SK-N-SH (cell line): Measurements from ENCODE around the gene HSPA4. TPM values are rescaled to one million over a fixed set of nuclear protein-coding genes. Genes with fewer than 3 reads are reported as not detected.

Source experiments
- CTCF ChIA-PET: fragments of 300-600, 350-600 bp; formaldehyde crosslinking; extraction: SDS; loops from one replicate; lab custom pipeline; 2021; lab: Yijun Ruan, JAX
- POLR2A ChIA-PET: fragments of 350-600 bp; sonication (Branson Sonifier 250); formaldehyde crosslinking; extraction: SDS; loops from one replicate; lab custom pipeline; 2020; ENCODE audit warnings: antibody characterized with exemption, inconsistent platforms; lab: Yijun Ruan, JAX
- DNase-seq: peaks from one replicate; pipeline ENCODE4 v3.0.0; 2012
- H2AFZ ChIP-seq: fragments of 200-600 bp; sonication (generic); 2 replicates; pipeline ENCODE4 v1.8.1; 2016; ENCODE audit warnings: antibody characterized with exemption, mild to moderate bottlenecking, low read depth
- H3F3A ChIP-seq: fragments of 200-600 bp; sonication (generic); replicated peaks from 2 replicates; pipeline ENCODE3; 2016; ENCODE audit warnings: antibody characterized with exemption, mild to moderate bottlenecking; ENCODE audit not compliant: insufficient read depth
- H3K27ac ChIP-seq, 2 experiments: fragments of 200-500 bp in 1 of 2; fragments of 200-600 bp in 1 of 2; sonication (Bioruptor generic) in 1 of 2; sonication (generic), shearing (Covaris generic) in 1 of 2; 2 replicates each; pipeline versions ENCODE4 v1.5.1 to v1.6.1; 2014 to 2016; ENCODE audit warnings: low read depth in 2 of 2, inconsistent platforms in 1 of 2, low read length in 1 of 2, mild to moderate bottlenecking in 1 of 2, mixed read lengths in 1 of 2
- H3K27me3 ChIP-seq: fragments of 200-600 bp; sonication (generic), shearing (Covaris generic); 2 replicates; pipeline ENCODE4 v1.6.1; 2016; ENCODE audit warnings: mixed run types; ENCODE audit not compliant: insufficient read depth
- H3K36me3 ChIP-seq, 2 experiments: fragments of 200-500 bp in 1 of 2; fragments of 200-600 bp in 1 of 2; sonication (Bioruptor generic) in 1 of 2; sonication (generic) in 1 of 2; replicated peaks in 1 of 2; 2 replicates each; pipeline versions ENCODE3 to v1.5.1; 2014 to 2016; ENCODE audit warnings: low read length in 1 of 2, mild to moderate bottlenecking in 1 of 2; ENCODE audit not compliant: insufficient read depth in 2 of 2, control insufficient read depth in 1 of 2
- H3K4me1 ChIP-seq, 2 experiments: fragments of 200-500 bp in 1 of 2; fragments of 200-600 bp in 1 of 2; sonication (Bioruptor generic) in 1 of 2; sonication (generic), shearing (Covaris generic) in 1 of 2; 2 replicates each; pipeline versions ENCODE4 v1.5.1 to v1.6.1; 2014 to 2016; ENCODE audit warnings: low read depth in 1 of 2, low read length in 1 of 2, mixed run types in 1 of 2; ENCODE audit not compliant: insufficient read depth in 2 of 2, control insufficient read depth in 1 of 2
- H3K4me2 ChIP-seq: fragments of 200-600 bp; sonication (generic), shearing (Covaris generic); 2 replicates; pipeline ENCODE4 v1.6.1; 2017; ENCODE audit warnings: mixed run types
- H3K4me3 ChIP-seq, 2 experiments: fragments of 200-500 bp in 1 of 2; fragments of 200-600 bp in 1 of 2; sonication (Bioruptor generic) in 1 of 2; sonication (generic), shearing (Covaris generic) in 1 of 2; 2 replicates each; pipeline versions ENCODE4 v1.5.1 to v1.8.1; 2014 to 2016; ENCODE audit warnings: low read depth in 2 of 2, inconsistent platforms in 1 of 2, low read length in 1 of 2, mild to moderate bottlenecking in 1 of 2, mixed read lengths in 1 of 2, moderate library complexity in 1 of 2
- H3K79me2 ChIP-seq: fragments of 200-600 bp; sonication (generic); 2 replicates; pipeline ENCODE4 v1.8.1; 2017; ENCODE audit warnings: mild to moderate bottlenecking; ENCODE audit not compliant: insufficient read depth
- H3K9ac ChIP-seq: fragments of 200-600 bp; sonication (generic); 2 replicates; pipeline ENCODE4 v1.6.1; 2017; ENCODE audit warnings: mixed run types
- H3K9me2 ChIP-seq: fragments of 200-600 bp; sonication (generic); 2 replicates; pipeline ENCODE4 v1.6.1; 2017; ENCODE audit warnings: mixed run types
- H3K9me3 ChIP-seq: fragments of 200-600 bp; sonication (generic); 2 replicates; pipeline ENCODE4 v1.6.1; 2017; ENCODE audit warnings: mixed run types, mild to moderate bottlenecking, moderate library complexity
- H4K20me1 ChIP-seq: fragments of 200-600 bp; sonication (generic); 2 replicates; pipeline ENCODE4 v1.6.1; 2017; ENCODE audit warnings: mild to moderate bottlenecking, mixed run types; ENCODE audit not compliant: insufficient read depth
- CHD2 ChIP-seq: fragments of 150-350 bp; IDR thresholded peaks from 2 replicates; pipeline ENCODE4 v1.6.1; 2018; ENCODE audit warnings: low read length; ENCODE audit not compliant: partially characterized antibody
- ELF1 ChIP-seq: IDR thresholded peaks from 2 replicates; pipeline ENCODE4 v1.4.0; 2012
- EP300 ChIP-seq, 2 experiments: IDR thresholded peaks; 2 replicates each; pipeline versions ENCODE4 v1.4.0 to v1.6.1; 2012; ENCODE audit warnings: borderline replicate concordance in 1 of 2, low read depth in 1 of 2, low read length in 1 of 2
- EZH2phosphoT487 ChIP-seq: fragments of 200-600 bp; sonication (generic); IDR thresholded peaks from 2 replicates; pipeline ENCODE4 v1.6.1; 2017; ENCODE audit warnings: low read depth, mixed run types, mild to moderate bottlenecking, antibody characterized with exemption, moderate library complexity, borderline replicate concordance
- FOSL2 ChIP-seq: IDR thresholded peaks from 2 replicates; pipeline ENCODE4 v1.4.0; 2012; ENCODE audit warnings: low read depth, mild to moderate bottlenecking, moderate library complexity, borderline replicate concordance
- FOXJ3 ChIP-seq: sonication (generic); formaldehyde crosslinking; IDR thresholded peaks from 2 replicates; pipeline ENCODE4 v1.5.1; 2020; ENCODE audit warnings: mild to moderate bottlenecking, missing genetic modification reagents
- FOXM1 ChIP-seq: IDR thresholded peaks from 2 replicates; pipeline ENCODE4 v1.4.0; 2012; ENCODE audit warnings: low read depth, mild to moderate bottlenecking
- GABPA ChIP-seq: IDR thresholded peaks from 2 replicates; pipeline ENCODE4 v1.4.0; 2012; ENCODE audit warnings: low read depth, mild to moderate bottlenecking
- GATA2 ChIP-seq: sonication (generic); formaldehyde crosslinking; IDR thresholded peaks from 2 replicates; pipeline ENCODE4 v1.5.0; 2020; ENCODE audit warnings: mild to moderate bottlenecking, missing genetic modification reagents
- JUND ChIP-seq: IDR thresholded peaks from 2 replicates; pipeline ENCODE4 v1.4.0; 2012
- MEF2A ChIP-seq: IDR thresholded peaks from 2 replicates; pipeline ENCODE4 v1.4.0; 2012; ENCODE audit warnings: low read depth, borderline replicate concordance
- MXI1 ChIP-seq: IDR thresholded peaks from 2 replicates; pipeline ENCODE4 v1.6.1; 2012; ENCODE audit warnings: mild to moderate bottlenecking, low read depth, low read length, improper control_type of control experiment
- NFIC ChIP-seq: IDR thresholded peaks from 2 replicates; pipeline ENCODE4 v1.4.0; 2012; ENCODE audit warnings: borderline replicate concordance
- NRF1 ChIP-seq: IDR thresholded peaks from 2 replicates; pipeline ENCODE4 v1.6.1; 2012; ENCODE audit warnings: low read depth, mild to moderate bottlenecking, low read length
- POLR2AphosphoS5 ChIP-seq: IDR thresholded peaks from 2 replicates; pipeline ENCODE4 v1.6.1; 2012; ENCODE audit warnings: low read depth, low read length
- RAD21 ChIP-seq: IDR thresholded peaks from 2 replicates; pipeline ENCODE4 v1.6.1; 2012; ENCODE audit warnings: mild to moderate bottlenecking, low read length
- RCOR1 ChIP-seq: fragments of 150-350 bp; IDR thresholded peaks from 2 replicates; pipeline ENCODE4 v1.6.1; 2017; ENCODE audit warnings: antibody characterized with exemption, low read length
- RFX5 ChIP-seq: IDR thresholded peaks from 2 replicates; pipeline ENCODE4 v1.6.1; 2012; ENCODE audit warnings: mild to moderate bottlenecking, improper control_type of control experiment, low read length
- RXRA ChIP-seq: IDR thresholded peaks from 2 replicates; pipeline ENCODE4 v1.4.0; 2012; ENCODE audit warnings: low read depth, mild to moderate bottlenecking, borderline replicate concordance
- SIN3A ChIP-seq: IDR thresholded peaks from 2 replicates; pipeline ENCODE4 v1.6.1; 2012; ENCODE audit warnings: low read depth, mild to moderate bottlenecking, low read length, moderate library complexity, borderline replicate concordance
- TCF12 ChIP-seq: IDR thresholded peaks from 2 replicates; pipeline ENCODE4 v1.4.0; 2012
- YY1 ChIP-seq: IDR thresholded peaks from 2 replicates; pipeline ENCODE4 v1.4.0; 2012; ENCODE audit warnings: low read depth, mild to moderate bottlenecking
- WGBS: methylation state at CpG from one replicate; pipeline ENCODE4 v1.1.6; 2017; ENCODE audit warnings: low lambda C conversion rate; 5-methylcytosine and 5-hydroxymethylcytosine counted together
- polyA plus RNA-seq, 3 experiments: library from polyadenylated mRNA; depleted of rRNA; stranded (reverse); fragments of >200 nt; gene quantifications; 2 replicates each; pipeline ENCODE4 v1.2.3, GENCODE V29; 2012
- TF ChIP-seq, protein P1 (sequence below): IDR thresholded peaks from 2 replicates; pipeline ENCODE4 v1.4.0; 2012; ENCODE audit warnings: low read depth, borderline replicate concordance
- TF ChIP-seq, protein P2 (sequence below): fragments of 150-350 bp; IDR thresholded peaks from 2 replicates; pipeline ENCODE4 v1.6.1; 2017; ENCODE audit warnings: antibody characterized with exemption, low read length, low read depth, borderline replicate concordance
- TF ChIP-seq, protein P3 (sequence below): fragments of 150-350 bp; IDR thresholded peaks from 2 replicates; pipeline ENCODE4 v1.6.1; 2016; ENCODE audit warnings: mild to moderate bottlenecking, low read depth, low read length
- TF ChIP-seq, protein P4 (sequence below): IDR thresholded peaks from 2 replicates; pipeline ENCODE4 v1.4.0; 2012; ENCODE audit warnings: low read depth
- TF ChIP-seq, protein P5 (sequence below): IDR thresholded peaks from 2 replicates; pipeline ENCODE4 v1.6.1; 2012; ENCODE audit warnings: mild to moderate bottlenecking, low read depth, low read length, moderate library complexity

The HSPA4 gene
- polyA plus RNA-seq, 1 of the 3 experiments (the other 2 are of a cell fraction) = 18.8 TPM

DNA sequence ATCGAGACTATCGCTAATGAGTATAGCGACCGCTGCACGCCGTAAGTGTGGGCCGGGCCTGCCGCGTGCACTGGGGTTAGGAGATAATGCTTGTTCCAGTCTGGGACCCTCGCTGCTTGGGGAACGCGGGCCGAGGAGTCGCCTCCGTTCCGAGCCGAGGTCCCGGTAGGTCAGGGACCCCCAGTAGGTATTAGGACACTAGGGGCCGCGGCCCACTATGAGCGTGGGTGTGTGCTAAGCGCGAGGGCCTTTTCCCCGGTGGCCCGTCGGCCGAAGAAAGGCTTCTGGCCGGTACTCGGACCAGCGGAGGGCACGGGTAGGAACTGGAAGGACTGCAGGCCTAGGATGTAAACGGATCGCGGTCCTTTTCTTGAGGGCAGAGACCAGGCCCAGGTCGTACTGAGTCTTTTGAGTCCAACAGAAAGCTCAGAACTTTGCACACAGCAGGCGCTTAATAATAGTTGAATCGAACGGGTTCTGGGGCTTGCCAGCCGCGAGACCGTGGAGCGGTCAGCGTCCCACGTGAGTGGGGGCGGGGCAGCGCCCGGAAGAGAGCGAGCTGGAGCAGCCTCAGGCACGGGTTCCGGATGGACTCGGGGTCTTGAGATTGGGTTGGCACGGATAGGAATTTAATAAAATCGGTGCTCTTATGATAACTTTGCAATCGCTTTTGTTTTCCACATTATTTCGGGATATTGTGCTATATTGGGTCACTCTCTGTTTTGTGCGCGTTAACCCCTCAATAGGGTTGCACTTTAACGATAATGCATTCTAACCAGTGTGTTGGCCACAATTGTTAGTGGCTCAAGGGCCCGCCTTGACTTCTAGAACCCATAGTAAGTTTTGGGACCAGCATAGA is 733 bp downstream of the HSPA4 start:
- Histone ChIP-seq H3K9me3 (no peaks in the 10 kb centered on the region), H3K4me1 (peaks cover 11 to 25% of the 10 kb centered on the region in 2 experiments; a peak in 3 of 4 replicates), H3K36me3 (peaks cover 0 to 6% of the 10 kb centered on the region in 2 experiments), H3K4me2 (peak overlapping the region; percentile 96), H3K9ac (peak overlapping the region; percentile 99), H3K27ac (peak overlapping the region; percentile 97 to 99), H2AFZ (peak overlapping the region; percentile 75; the same call in 1 of the 2 replicates), H3K4me3 (peak overlapping the region; percentile 97), H3K9me2 (no peaks in the 10 kb centered on the region), H3F3A (peaks cover 46% of the 10 kb centered on the region), H3K79me2 (peaks cover 72% of the 10 kb centered on the region), H4K20me1 (peaks cover 48% of the 10 kb centered on the region), H3K27me3 (no peaks in the 10 kb centered on the region)
- CTCF ChIA-PET = interaction anchor here (1.5 to 1.8 kb wide), 2 partner anchors 10 to 169 kb away, joined by 4 to 6 read pairs; no protein-coding TSS in a partner anchor
- WGBS = under 1% methylated on average over 46 of the region's 59 CpGs
- peak; percentile 80 for DNase-seq
- POLR2A ChIA-PET = interaction anchor here (0.6 to 1.9 kb wide), 7 partner anchors 17 to 1686 kb away, joined by 3 to 5 read pairs (median 3); partner anchors contain the start of genes AFF4, CAMLG, GDF9 and PPP2CA
- no peak for TF ChIP-seq FOXJ3
- TF ChIP-seq, protein P1, sequence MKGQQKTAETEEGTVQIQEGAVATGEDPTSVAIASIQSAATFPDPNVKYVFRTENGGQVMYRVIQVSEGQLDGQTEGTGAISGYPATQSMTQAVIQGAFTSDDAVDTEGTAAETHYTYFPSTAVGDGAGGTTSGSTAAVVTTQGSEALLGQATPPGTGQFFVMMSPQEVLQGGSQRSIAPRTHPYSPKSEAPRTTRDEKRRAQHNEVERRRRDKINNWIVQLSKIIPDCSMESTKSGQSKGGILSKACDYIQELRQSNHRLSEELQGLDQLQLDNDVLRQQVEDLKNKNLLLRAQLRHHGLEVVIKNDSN = peak; percentile 75; the same call in 1 of the 2 replicates
- TF ChIP-seq, protein P2, sequence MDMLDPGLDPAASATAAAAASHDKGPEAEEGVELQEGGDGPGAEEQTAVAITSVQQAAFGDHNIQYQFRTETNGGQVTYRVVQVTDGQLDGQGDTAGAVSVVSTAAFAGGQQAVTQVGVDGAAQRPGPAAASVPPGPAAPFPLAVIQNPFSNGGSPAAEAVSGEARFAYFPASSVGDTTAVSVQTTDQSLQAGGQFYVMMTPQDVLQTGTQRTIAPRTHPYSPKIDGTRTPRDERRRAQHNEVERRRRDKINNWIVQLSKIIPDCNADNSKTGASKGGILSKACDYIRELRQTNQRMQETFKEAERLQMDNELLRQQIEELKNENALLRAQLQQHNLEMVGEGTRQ = 0 out of 2 replicates have a peak, but pooled peaks have one; percentile 10
- TF ChIP-seq EP300 (IDR thresholded peaks at IDR 0.05; ENCODE audit: borderline replicate concordance in 1 of 2, low read depth in 1 of 2, low read length in 1 of 2) = no peak
- TF ChIP-seq, protein P3, sequence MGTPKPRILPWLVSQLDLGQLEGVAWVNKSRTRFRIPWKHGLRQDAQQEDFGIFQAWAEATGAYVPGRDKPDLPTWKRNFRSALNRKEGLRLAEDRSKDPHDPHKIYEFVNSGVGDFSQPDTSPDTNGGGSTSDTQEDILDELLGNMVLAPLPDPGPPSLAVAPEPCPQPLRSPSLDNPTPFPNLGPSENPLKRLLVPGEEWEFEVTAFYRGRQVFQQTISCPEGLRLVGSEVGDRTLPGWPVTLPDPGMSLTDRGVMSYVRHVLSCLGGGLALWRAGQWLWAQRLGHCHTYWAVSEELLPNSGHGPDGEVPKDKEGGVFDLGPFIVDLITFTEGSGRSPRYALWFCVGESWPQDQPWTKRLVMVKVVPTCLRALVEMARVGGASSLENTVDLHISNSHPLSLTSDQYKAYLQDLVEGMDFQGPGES = no peak
- TF ChIP-seq POLR2AphosphoS5 = no peak
- no peak for TF ChIP-seq EZH2phosphoT487
- TF ChIP-seq MXI1 = peak; percentile 94
- no peak for TF ChIP-seq JUND
- TF ChIP-seq ELF1 = peak; percentile 55; the same call in 1 of the 2 replicates
- 0 out of 2 replicates have a peak, but pooled peaks have one; percentile 37 for TF ChIP-seq GABPA
- no peak for TF ChIP-seq NFIC
- no peak for TF ChIP-seq GATA2 (CRISPR knock-in tag)
- peak; percentile 64 for TF ChIP-seq CHD2
- no peak for TF ChIP-seq RCOR1
- TF ChIP-seq NRF1 = no peak
- TF ChIP-seq RAD21 = no peak
- 0 out of 2 replicates have a peak, but pooled peaks have one; percentile 53 for TF ChIP-seq SIN3A
- no peak for TF ChIP-seq MEF2A
- no peak for TF ChIP-seq RXRA
- no peak for TF ChIP-seq FOSL2
- TF ChIP-seq, protein P4, sequence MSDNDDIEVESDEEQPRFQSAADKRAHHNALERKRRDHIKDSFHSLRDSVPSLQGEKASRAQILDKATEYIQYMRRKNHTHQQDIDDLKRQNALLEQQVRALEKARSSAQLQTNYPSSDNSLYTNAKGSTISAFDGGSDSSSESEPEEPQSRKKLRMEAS = peak; percentile 92
- TF ChIP-seq TCF12 = 0 out of 2 replicates have a peak, but pooled peaks have one; percentile 11
- TF ChIP-seq YY1 = no peak; the same call in 1 of the 2 replicates
- TF ChIP-seq FOXM1 = no peak
- no peak for TF ChIP-seq RFX5
- TF ChIP-seq, protein P5, sequence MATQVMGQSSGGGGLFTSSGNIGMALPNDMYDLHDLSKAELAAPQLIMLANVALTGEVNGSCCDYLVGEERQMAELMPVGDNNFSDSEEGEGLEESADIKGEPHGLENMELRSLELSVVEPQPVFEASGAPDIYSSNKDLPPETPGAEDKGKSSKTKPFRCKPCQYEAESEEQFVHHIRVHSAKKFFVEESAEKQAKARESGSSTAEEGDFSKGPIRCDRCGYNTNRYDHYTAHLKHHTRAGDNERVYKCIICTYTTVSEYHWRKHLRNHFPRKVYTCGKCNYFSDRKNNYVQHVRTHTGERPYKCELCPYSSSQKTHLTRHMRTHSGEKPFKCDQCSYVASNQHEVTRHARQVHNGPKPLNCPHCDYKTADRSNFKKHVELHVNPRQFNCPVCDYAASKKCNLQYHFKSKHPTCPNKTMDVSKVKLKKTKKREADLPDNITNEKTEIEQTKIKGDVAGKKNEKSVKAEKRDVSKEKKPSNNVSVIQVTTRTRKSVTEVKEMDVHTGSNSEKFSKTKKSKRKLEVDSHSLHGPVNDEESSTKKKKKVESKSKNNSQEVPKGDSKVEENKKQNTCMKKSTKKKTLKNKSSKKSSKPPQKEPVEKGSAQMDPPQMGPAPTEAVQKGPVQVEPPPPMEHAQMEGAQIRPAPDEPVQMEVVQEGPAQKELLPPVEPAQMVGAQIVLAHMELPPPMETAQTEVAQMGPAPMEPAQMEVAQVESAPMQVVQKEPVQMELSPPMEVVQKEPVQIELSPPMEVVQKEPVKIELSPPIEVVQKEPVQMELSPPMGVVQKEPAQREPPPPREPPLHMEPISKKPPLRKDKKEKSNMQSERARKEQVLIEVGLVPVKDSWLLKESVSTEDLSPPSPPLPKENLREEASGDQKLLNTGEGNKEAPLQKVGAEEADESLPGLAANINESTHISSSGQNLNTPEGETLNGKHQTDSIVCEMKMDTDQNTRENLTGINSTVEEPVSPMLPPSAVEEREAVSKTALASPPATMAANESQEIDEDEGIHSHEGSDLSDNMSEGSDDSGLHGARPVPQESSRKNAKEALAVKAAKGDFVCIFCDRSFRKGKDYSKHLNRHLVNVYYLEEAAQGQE = no peak
